GM12878 (cell line): ENCODE measurements around the gene TUBB4B. TPM values are rescaled to one million over a fixed set of nuclear protein-coding genes. Genes with fewer than 3 reads are reported as not detected.
A peak's percentile ranks its signal among the peaks of the same experiment; 100 is the strongest.

ENCODE experiments used
- CHD1 ChIP-seq: IDR thresholded peaks from 2 replicates; pipeline ENCODE4 v1.6.1; 2012; ENCODE audit warnings: low read depth, low read length, improper control_type of control experiment
- CHD4 ChIP-seq: fragments of 200-600 bp; sonication (generic); IDR thresholded peaks from 2 replicates; pipeline ENCODE4 v1.6.1; 2016; ENCODE audit warnings: mild to moderate bottlenecking
- CREB1 ChIP-seq: IDR thresholded peaks from 2 replicates; pipeline ENCODE4 v1.6.1; 2012; ENCODE audit warnings: low read depth, mild to moderate bottlenecking, inconsistent platforms
- CREM ChIP-seq: IDR thresholded peaks from 2 replicates; pipeline ENCODE4 v1.6.1; 2014; ENCODE audit warnings: antibody characterized with exemption, low read depth
- FOXM1 ChIP-seq: IDR thresholded peaks from 2 replicates; pipeline ENCODE4 v1.6.1; 2012; ENCODE audit warnings: low read depth, mild to moderate bottlenecking, inconsistent platforms, low read length, moderate library complexity
- GATAD2B ChIP-seq: fragments of 450-650 bp; conservative IDR thresholded peaks from 2 replicates; pipeline ENCODE4 v1.6.1; 2017; ENCODE audit warnings: low read depth, mild to moderate bottlenecking, moderate library complexity
- IKZF1 ChIP-seq: fragments of 450-650 bp; conservative IDR thresholded peaks from 2 replicates; pipeline ENCODE4 v1.6.1; 2017; ENCODE audit warnings: antibody characterized with exemption, mild to moderate bottlenecking
- IRF4 ChIP-seq: IDR thresholded peaks from 2 replicates; pipeline ENCODE4 v1.6.1; 2011; ENCODE audit warnings: low read depth, low read length
- JUNB ChIP-seq: IDR thresholded peaks from 2 replicates; pipeline ENCODE4 v1.6.1; 2016; ENCODE audit warnings: antibody characterized with exemption, mild to moderate bottlenecking
- MTA2 ChIP-seq: fragments of 450-650 bp; IDR thresholded peaks from 2 replicates; pipeline ENCODE4 v1.6.1; 2016; ENCODE audit warnings: low read depth, mild to moderate bottlenecking, moderate library complexity
- MXI1 ChIP-seq: fragments of 150-350 bp; IDR thresholded peaks from 2 replicates; pipeline ENCODE4 v1.6.1; 2011; ENCODE audit warnings: low read depth, mild to moderate bottlenecking, inconsistent platforms, low read length, improper control_type of control experiment
- MYB ChIP-seq: fragments of 150-350 bp; IDR thresholded peaks from 2 replicates; pipeline ENCODE4 v1.6.1; 2014; ENCODE audit warnings: mild to moderate bottlenecking, low read depth, low read length, borderline replicate concordance
- NR2C1 ChIP-seq: fragments of 450-650 bp; IDR thresholded peaks from 2 replicates; pipeline ENCODE4 v1.6.1; 2017; ENCODE audit warnings: antibody characterized with exemption, mild to moderate bottlenecking, moderate library complexity
- PAX5 ChIP-seq: IDR thresholded peaks from 2 replicates; pipeline ENCODE4 v1.6.1; 2011; ENCODE audit warnings: low read depth, low read length, borderline replicate concordance
- PAX8 ChIP-seq: fragments of 450-650 bp; IDR thresholded peaks from 2 replicates; pipeline ENCODE4 v1.6.1; 2017; ENCODE audit warnings: mild to moderate bottlenecking, moderate library complexity
- PML ChIP-seq: IDR thresholded peaks from 2 replicates; pipeline ENCODE4 v1.6.1; 2012; ENCODE audit warnings: low read length, inconsistent platforms
- SREBF1 ChIP-seq: IDR thresholded peaks from 2 replicates; pipeline ENCODE4 v1.6.1; 2012; ENCODE audit warnings: mild to moderate bottlenecking, low read length
- STAT3 ChIP-seq: IDR thresholded peaks from 2 replicates; pipeline ENCODE4 v1.6.1; 2011; ENCODE audit warnings: low read depth, low read length, improper control_type of control experiment
- TAF1 ChIP-seq: IDR thresholded peaks from 2 replicates; pipeline ENCODE4 v1.6.1; 2011; ENCODE audit warnings: mild to moderate bottlenecking, low read depth, low read length, borderline replicate concordance
- TARDBP ChIP-seq: IDR thresholded peaks from 2 replicates; pipeline ENCODE4 v1.6.1; 2016; ENCODE audit warnings: borderline replicate concordance
- polyA plus RNA-seq, 11 experiments: library from polyadenylated mRNA; depleted of rRNA in 4 of 11; unstranded in 6 of 11; stranded (reverse) in 5 of 11; fragments of >200 nt; fragmentation: Nextera tagmentation in 4 of 11; fragmentation: Illumina TruSeq in 1 of 11; extraction: Ambion mirVana in 4 of 11; extraction: Trizol in 1 of 11; gene quantifications; 1 replicate in 1 of 11; 2 replicates in 10 of 11; pipeline versions ENCODE4 v1.2.1 to v1.2.3, GENCODE V29; 2011 to 2016; ENCODE audit warnings: inconsistent platforms in 2 of 11, missing spikeins in 2 of 11, low read depth in 1 of 11
- total RNA-seq, 4 experiments: library from RNA; depleted of rRNA in 3 of 4; stranded (reverse); fragments of >200 nt in 3 of 4; fragmentation: Illumina TruSeq in 1 of 4; extraction: Trizol in 1 of 4; gene quantifications; 2 replicates each; pipeline versions ENCODE4 v1.2.1 to v1.2.3, GENCODE V29; 2013 to 2021
- TF ChIP-seq, protein P1 (sequence below): IDR thresholded peaks from 2 replicates; pipeline ENCODE4 v1.6.1; 2012; ENCODE audit warnings: low read depth, low read length, improper control_type of control experiment
- TF ChIP-seq, protein P2 (sequence below): fragments of 450-650 bp; IDR thresholded peaks from 2 replicates; pipeline ENCODE4 v1.6.1; 2018; ENCODE audit warnings: borderline replicate concordance, mild to moderate bottlenecking; ENCODE audit not compliant: partially characterized antibody
- TF ChIP-seq, protein P3 (sequence below): IDR thresholded peaks from 2 replicates; pipeline ENCODE4 v1.6.1; 2011; ENCODE audit warnings: mild to moderate bottlenecking, low read depth, low read length, moderate library complexity; ENCODE audit not compliant: insufficient replicate concordance

Gene TUBB4B
- total and polyA plus RNA-seq, 10 of the 15 experiments (the other 5 are each of a cell fraction or from before 2014, with no cell fraction given), result 23.0 to 532 (median 254) TPM

DNA sequence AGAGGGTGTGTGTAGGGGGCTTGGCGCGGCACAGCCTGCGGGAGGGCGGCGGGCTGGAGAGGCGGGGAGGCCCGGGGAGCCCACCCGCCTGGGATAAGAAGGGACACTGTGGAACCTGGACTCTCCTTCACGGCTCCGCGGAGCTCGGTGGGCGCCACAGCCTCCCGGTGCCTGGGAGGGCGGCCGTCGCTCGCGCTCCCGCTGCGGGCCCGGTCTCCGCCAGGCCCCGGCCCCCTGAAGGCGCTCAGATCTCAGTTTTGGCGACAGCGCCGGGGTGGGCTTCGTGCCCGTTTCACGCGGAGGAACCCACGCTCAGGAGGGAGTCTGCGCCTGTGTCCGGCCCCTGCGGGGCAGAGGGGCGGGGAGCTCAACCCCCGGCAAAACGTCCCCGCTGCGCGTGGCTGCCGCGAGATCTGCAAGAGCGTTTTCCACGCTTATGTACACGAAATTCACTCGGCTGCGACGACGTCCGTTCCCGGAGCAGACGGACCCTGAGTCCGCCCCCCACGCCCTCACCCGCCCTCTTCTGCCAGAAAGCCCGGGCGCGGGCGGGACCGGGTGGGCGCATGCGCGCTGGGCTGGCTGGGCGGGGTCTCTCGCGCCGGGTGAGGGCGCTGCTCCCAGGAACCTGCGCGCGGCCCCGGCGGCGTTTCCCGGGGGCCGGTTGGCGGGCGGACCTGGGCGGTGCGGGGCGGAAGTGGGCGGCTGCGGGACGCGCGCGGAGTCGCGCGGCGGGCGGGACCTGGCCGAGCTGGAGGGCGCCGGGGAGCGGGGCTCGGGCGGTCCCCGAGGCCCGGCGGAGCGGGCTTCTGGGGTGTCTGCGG is 13.7 kb downstream of the TUBB4B start, which contains the start of gene NELFB (continued):
- no peak for TF ChIP-seq MYB
- TF ChIP-seq JUNB, result no peak
- TF ChIP-seq CREM, result no peak
- TF ChIP-seq MTA2, result no peak
- peak; percentile 81; the same call in 1 of the 2 replicates for TF ChIP-seq TAF1
- TF ChIP-seq MXI1, result peak; percentile 21; the same call in 1 of the 2 replicates
- TF ChIP-seq, protein P1, sequence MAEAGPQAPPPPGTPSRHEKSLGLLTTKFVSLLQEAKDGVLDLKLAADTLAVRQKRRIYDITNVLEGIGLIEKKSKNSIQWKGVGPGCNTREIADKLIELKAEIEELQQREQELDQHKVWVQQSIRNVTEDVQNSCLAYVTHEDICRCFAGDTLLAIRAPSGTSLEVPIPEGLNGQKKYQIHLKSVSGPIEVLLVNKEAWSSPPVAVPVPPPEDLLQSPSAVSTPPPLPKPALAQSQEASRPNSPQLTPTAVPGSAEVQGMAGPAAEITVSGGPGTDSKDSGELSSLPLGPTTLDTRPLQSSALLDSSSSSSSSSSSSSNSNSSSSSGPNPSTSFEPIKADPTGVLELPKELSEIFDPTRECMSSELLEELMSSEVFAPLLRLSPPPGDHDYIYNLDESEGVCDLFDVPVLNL, result no peak
- TF ChIP-seq IKZF1, result peak; percentile 98
- TF ChIP-seq NR2C1, result peak; percentile 76
- peak; percentile 26; the same call in 1 of the 2 replicates for TF ChIP-seq PAX5
- TF ChIP-seq, protein P2, sequence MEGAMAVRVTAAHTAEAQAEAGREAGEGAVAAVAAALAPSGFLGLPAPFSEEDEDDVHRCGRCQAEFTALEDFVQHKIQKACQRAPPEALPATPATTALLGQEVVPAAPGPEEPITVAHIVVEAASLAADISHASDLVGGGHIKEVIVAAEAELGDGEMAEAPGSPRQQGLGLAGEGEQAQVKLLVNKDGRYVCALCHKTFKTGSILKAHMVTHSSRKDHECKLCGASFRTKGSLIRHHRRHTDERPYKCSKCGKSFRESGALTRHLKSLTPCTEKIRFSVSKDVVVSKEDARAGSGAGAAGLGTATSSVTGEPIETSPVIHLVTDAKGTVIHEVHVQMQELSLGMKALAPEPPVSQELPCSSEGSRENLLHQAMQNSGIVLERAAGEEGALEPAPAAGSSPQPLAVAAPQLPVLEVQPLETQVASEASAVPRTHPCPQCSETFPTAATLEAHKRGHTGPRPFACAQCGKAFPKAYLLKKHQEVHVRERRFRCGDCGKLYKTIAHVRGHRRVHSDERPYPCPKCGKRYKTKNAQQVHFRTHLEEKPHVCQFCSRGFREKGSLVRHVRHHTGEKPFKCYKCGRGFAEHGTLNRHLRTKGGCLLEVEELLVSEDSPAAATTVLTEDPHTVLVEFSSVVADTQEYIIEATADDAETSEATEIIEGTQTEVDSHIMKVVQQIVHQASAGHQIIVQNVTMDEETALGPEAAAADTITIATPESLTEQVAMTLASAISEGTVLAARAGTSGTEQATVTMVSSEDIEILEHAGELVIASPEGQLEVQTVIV, result no peak
- TF ChIP-seq CHD4, result no peak
- no peak for TF ChIP-seq TARDBP
- TF ChIP-seq, protein P3, sequence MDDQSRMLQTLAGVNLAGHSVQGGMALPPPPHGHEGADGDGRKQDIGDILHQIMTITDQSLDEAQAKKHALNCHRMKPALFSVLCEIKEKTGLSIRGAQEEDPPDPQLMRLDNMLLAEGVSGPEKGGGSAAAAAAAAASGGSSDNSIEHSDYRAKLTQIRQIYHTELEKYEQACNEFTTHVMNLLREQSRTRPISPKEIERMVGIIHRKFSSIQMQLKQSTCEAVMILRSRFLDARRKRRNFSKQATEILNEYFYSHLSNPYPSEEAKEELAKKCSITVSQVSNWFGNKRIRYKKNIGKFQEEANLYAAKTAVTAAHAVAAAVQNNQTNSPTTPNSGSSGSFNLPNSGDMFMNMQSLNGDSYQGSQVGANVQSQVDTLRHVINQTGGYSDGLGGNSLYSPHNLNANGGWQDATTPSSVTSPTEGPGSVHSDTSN, result no peak
- no peak for TF ChIP-seq IRF4
- TF ChIP-seq PAX8, result no peak
- no peak for TF ChIP-seq STAT3
- TF ChIP-seq SREBF1, result 0 out of 2 replicates have a peak, but pooled peaks have one; percentile 37
- no peak for TF ChIP-seq PML
- TF ChIP-seq CHD1, result 0 out of 2 replicates have a peak, but pooled peaks have one; percentile 23
- no peak for TF ChIP-seq CREB1
- TF ChIP-seq FOXM1, result no peak
- TF ChIP-seq GATAD2B, result peak; percentile 93
